ENCODE measurements around the gene ASPHD1.

DNA sequence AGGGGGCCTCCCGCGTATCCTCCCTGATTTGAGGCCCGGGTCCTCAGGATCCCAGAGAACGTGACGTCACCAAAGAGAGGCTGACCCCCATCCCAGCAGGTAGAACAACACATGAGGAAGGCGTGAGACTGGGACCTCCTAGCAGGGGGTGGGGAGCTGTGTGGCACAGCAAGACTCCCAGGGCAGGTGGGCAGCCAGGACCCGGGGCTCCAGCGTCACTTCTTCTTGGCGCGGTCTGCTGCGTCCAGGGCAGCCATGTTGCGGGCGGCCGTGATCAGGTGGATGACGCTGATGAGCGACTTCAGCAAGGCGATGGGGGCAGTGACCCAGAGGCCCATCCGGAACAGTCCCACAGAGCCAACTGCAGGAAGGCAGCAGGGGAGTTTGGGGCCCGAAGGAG lies 41.3 kb upstream of the ASPHD1 start:
- TF ChIP-seq REST (IDR thresholded peaks at IDR 0.05; ENCODE audit: insufficient read depth in 1 of 2, low read depth in 2 of 2, low read length in 2 of 2) (no peak), POLR2AphosphoS5 (IDR thresholded peaks at IDR 0.05; ENCODE audit: low read depth, low read length) (no peak), TAF1 (IDR thresholded peaks at IDR 0.05; ENCODE audit: borderline replicate concordance, insufficient read depth, low read length) (no peak)

Data from PFSK-1 (cell line).